Parathyroid adenoma (tissue), 2 donors: ENCODE results near the gene INTS7.
"Not testable (repeated sequence)": the region's sequence is repeated elsewhere in the genome, so short reads cannot be mapped to it uniquely, and the experiment has no call there.

ENCODE experiments used
- H2AFZ ChIP-seq: fragments of 300-600 bp; sonication (generic); one replicate; pipeline ENCODE4 v1.7.0; 2017; ENCODE audit warnings: antibody characterized with exemption, mild to moderate bottlenecking
- H3K27ac ChIP-seq: fragments of 300-600 bp; sonication (generic); one replicate; pipeline ENCODE4 v1.7.0; 2017
- H3K27me3 ChIP-seq: fragments of 300-600 bp; sonication (generic); one replicate; pipeline ENCODE4 v1.7.0; 2017; ENCODE audit warnings: low read length; ENCODE audit not compliant: control insufficient read depth, insufficient read depth
- H3K36me3 ChIP-seq: fragments of 300-600 bp; sonication (generic); one replicate; pipeline ENCODE4 v1.7.0; 2017; ENCODE audit warnings: low read length; ENCODE audit not compliant: control insufficient read depth, insufficient read depth
- H3K4me1 ChIP-seq: fragments of 300-600 bp; sonication (generic); one replicate; pipeline ENCODE4 v1.7.0; 2017; ENCODE audit warnings: control low read depth
- H3K4me2 ChIP-seq: fragments of 300-600 bp; sonication (generic); one replicate; pipeline ENCODE4 v1.7.0; 2017; ENCODE audit warnings: low read length
- H3K4me3 ChIP-seq: fragments of 300-600 bp; sonication (generic); one replicate; pipeline ENCODE4 v1.7.0; 2017; ENCODE audit warnings: low read depth, low read length
- H3K79me2 ChIP-seq: fragments of 300-600 bp; sonication (generic); one replicate; pipeline ENCODE4 v1.7.0; 2017; ENCODE audit warnings: control low read depth
- H3K9ac ChIP-seq: fragments of 300-600 bp; sonication (generic); one replicate; pipeline ENCODE4 v1.7.0; 2017; ENCODE audit warnings: mild to moderate bottlenecking
- H3K9me3 ChIP-seq: fragments of 300-600 bp; sonication (generic); one replicate; pipeline ENCODE4 v1.7.0; 2017; ENCODE audit warnings: low read length; ENCODE audit not compliant: control insufficient read depth
- TF ChIP-seq, protein P1 (sequence below): fragments of 300-600 bp; sonication (generic); IDR thresholded peaks from one replicate; pipeline ENCODE4 v1.7.0; 2017; ENCODE audit warnings: antibody characterized with exemption, mild to moderate bottlenecking
- donor health status: primary hyperparathyroidism.

The INTS7 gene

GRCh38 chr1:211959221-211959620 is 76.1 kb downstream of the INTS7 start:
- Histone ChIP-seq H3K79me2 (no peaks in the 10 kb centered on the region), H3K9ac (no peak overlapping the region), H3K27ac (no peak overlapping the region), H3K36me3 (no peaks in the 10 kb centered on the region), H3K4me1 (no peaks in the 10 kb centered on the region), H3K27me3 (no peaks in the 10 kb centered on the region), H3K9me3 (no peaks in the 10 kb centered on the region), H2AFZ (no peak overlapping the region), H3K4me2 (no peak overlapping the region), H3K4me3 (no peak overlapping the region)
- TF ChIP-seq, protein P1, sequence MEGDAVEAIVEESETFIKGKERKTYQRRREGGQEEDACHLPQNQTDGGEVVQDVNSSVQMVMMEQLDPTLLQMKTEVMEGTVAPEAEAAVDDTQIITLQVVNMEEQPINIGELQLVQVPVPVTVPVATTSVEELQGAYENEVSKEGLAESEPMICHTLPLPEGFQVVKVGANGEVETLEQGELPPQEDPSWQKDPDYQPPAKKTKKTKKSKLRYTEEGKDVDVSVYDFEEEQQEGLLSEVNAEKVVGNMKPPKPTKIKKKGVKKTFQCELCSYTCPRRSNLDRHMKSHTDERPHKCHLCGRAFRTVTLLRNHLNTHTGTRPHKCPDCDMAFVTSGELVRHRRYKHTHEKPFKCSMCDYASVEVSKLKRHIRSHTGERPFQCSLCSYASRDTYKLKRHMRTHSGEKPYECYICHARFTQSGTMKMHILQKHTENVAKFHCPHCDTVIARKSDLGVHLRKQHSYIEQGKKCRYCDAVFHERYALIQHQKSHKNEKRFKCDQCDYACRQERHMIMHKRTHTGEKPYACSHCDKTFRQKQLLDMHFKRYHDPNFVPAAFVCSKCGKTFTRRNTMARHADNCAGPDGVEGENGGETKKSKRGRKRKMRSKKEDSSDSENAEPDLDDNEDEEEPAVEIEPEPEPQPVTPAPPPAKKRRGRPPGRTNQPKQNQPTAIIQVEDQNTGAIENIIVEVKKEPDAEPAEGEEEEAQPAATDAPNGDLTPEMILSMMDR, result no peak

DNA sequence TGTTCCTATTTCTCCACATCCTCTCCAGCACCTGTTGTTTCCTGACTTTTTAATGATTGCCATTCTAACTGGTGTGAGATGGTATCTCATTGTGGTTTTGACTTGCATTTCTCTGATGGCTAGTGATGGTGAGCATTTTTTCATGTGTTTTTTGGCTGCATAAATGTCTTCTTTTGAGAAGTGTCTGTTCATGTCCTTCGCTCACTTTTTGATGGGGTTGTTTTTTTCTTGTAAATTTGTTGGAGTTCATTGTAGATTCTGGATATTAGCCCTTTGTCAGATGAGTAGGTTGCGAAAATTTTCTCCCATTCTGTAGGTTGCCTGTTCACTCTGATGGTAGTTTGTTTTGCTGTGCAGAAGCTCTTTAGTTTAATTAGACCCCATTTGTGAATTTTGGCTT is 81.3 kb downstream of the INTS7 start:
- H3K79me2 ChIP-seq, H3K9ac ChIP-seq, H3K27me3 ChIP-seq, H2AFZ ChIP-seq, H3K4me2 ChIP-seq, H3K36me3 ChIP-seq, H3K9me3 ChIP-seq, H3K27ac ChIP-seq, H3K4me1 ChIP-seq, H3K4me3 ChIP-seq: not testable (repeated sequence)

DNA sequence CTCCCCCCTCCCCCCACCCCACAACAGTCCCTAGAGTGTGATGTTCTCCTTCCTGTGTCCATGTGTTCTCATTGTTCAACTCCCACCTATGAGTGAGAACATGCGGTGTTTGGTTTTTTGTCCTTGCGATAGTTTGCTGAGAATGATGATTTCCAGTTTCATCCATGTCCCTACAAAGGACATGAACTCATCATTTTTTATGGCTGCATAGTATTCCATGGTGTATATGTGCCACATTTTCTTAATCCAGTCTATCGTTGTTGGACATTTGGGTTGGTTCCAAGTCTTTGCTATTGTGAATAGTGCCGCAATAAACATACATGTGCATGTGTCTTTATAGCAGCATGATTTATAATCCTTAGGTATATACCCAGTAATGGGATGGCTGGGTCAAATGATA is 81.8 kb downstream of the INTS7 start:
- not testable (repeated sequence) for H2AFZ ChIP-seq, H3K4me2 ChIP-seq, H3K4me1 ChIP-seq, H3K9ac ChIP-seq, H3K27ac ChIP-seq, H3K4me3 ChIP-seq, H3K27me3 ChIP-seq, H3K36me3 ChIP-seq, H3K9me3 ChIP-seq, H3K79me2 ChIP-seq

DNA sequence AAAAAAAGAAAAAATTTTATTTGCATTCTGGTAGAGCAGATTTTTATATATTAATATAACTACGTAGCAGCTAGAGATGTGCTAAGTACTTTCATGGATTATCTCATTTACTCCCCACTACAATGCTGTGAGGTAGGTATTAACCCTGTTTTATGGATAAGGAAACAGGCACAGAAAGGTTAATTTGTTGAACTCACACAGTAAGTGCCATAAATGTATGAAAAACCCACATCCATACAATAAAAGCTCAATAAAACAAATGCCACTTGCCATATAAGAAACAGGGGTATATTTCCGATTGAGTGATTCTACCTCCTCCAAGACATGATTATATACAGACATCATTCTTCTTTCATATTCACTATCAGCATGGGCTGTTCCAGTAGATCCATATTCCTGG is 83.1 kb downstream of the INTS7 start:
- TF ChIP-seq, protein P1, result no peak
- no peaks in the 10 kb centered on the region for H3K36me3 ChIP-seq
- no peaks in the 10 kb centered on the region for H3K27me3 ChIP-seq
- H2AFZ ChIP-seq, result no peak overlapping the region
- no peak overlapping the region for H3K9ac ChIP-seq
- no peak overlapping the region for H3K4me3 ChIP-seq
- no peak overlapping the region for H3K27ac ChIP-seq
- H3K4me2 ChIP-seq, result no peak overlapping the region
- H3K9me3 ChIP-seq, result no peaks in the 10 kb centered on the region
- H3K4me1 ChIP-seq, result no peaks in the 10 kb centered on the region
- H3K79me2 ChIP-seq, result no peaks in the 10 kb centered on the region

DNA sequence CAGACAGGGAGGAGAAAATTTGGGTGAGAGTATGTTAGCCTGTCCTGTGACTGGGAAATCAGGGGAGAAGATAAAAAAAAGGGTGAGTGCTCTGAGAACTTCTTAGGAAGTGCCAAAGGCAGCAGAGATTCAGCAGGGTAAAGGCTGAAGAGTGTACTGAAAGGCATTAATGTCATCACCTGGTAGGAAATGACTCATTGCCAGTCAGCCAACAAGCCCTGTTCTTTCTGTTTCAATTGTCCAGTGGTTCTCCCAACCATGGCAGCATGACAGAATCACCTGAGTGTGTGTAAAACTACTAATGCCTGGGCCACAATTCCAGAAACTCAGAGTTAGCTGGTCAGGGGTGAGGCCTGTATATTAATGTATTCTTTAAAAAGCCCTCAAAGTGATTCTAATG is 83.5 kb downstream of the INTS7 start:
- no peak overlapping the region for H3K4me3 ChIP-seq
- H2AFZ ChIP-seq, result no peak overlapping the region
- H3K9ac ChIP-seq, result no peak overlapping the region
- H3K4me2 ChIP-seq, result no peak overlapping the region
- no peaks in the 10 kb centered on the region for H3K4me1 ChIP-seq
- H3K27ac ChIP-seq, result no peak overlapping the region
- H3K9me3 ChIP-seq, result no peaks in the 10 kb centered on the region
- no peaks in the 10 kb centered on the region for H3K27me3 ChIP-seq
- H3K79me2 ChIP-seq, result no peaks in the 10 kb centered on the region
- TF ChIP-seq, protein P1, result no peak
- H3K36me3 ChIP-seq, result no peaks in the 10 kb centered on the region

DNA sequence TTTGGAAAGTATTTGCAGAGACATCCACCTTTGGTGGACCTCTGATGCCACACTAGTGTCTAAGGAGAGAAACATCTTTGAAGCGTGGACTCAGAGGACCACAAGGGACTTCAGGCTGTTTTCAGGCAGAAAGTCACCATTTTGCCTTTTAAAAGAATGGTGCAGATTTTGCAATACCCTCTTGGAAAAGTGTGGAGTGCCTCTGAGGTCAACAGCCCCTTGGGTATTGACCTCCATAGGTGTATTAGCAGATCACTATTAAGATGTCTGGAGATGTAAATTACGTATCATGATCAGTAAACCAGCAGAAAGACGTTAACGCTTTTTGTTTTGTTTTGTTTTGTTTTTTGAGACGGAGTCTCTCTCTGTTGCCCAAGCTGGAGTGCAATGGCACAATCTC is 87.0 kb downstream of the INTS7 start:
- H3K27ac ChIP-seq, result no peak overlapping the region
- no peak overlapping the region for H2AFZ ChIP-seq
- TF ChIP-seq, protein P1, result no peak
- no peaks in the 10 kb centered on the region for H3K79me2 ChIP-seq
- H3K9me3 ChIP-seq, result no peaks in the 10 kb centered on the region
- no peaks in the 10 kb centered on the region for H3K27me3 ChIP-seq
- no peak overlapping the region for H3K4me3 ChIP-seq
- no peak overlapping the region for H3K9ac ChIP-seq
- no peak overlapping the region for H3K4me2 ChIP-seq
- H3K36me3 ChIP-seq, result no peaks in the 10 kb centered on the region
- H3K4me1 ChIP-seq, result no peaks in the 10 kb centered on the region
